H9 (cell line): ENCODE measurements around the gene MSN. TPM values are rescaled to one million over a fixed set of nuclear protein-coding genes. Genes with fewer than 3 reads are reported as not detected.

ENCODE experiments used
- DNase-seq: peaks from one replicate; pipeline ENCODE4 v3.0.0-alpha.2; 2017
- H2AFZ ChIP-seq: one replicate; pipeline ENCODE4 v1.6.1; 2013; ENCODE audit warnings: mild to moderate bottlenecking, low read length, control low read depth, moderate library complexity
- H2AK5ac ChIP-seq: 2 replicates; pipeline ENCODE4 v1.6.1; 2013; ENCODE audit warnings: low read length, control low read depth, mixed read lengths; ENCODE audit not compliant: insufficient read length
- H2BK120ac ChIP-seq: one replicate; pipeline ENCODE4 v1.6.1; 2013; ENCODE audit warnings: low read depth, mild to moderate bottlenecking, low read length, control low read depth, inconsistent platforms; ENCODE audit not compliant: poor library complexity, severe bottlenecking
- H2BK12ac ChIP-seq: 2 replicates; pipeline ENCODE4 v1.6.1; 2013; ENCODE audit warnings: low read length, control low read depth, mixed read lengths, low read depth; ENCODE audit not compliant: insufficient read length
- H2BK15ac ChIP-seq: 2 replicates; pipeline ENCODE4 v1.6.1; 2013; ENCODE audit warnings: low read depth, low read length, control low read depth
- H2BK20ac ChIP-seq: one replicate; pipeline ENCODE4 v1.6.1; 2013; ENCODE audit warnings: low read depth, mild to moderate bottlenecking, low read length, control low read depth, inconsistent platforms; ENCODE audit not compliant: poor library complexity, severe bottlenecking
- H2BK5ac ChIP-seq: 2 replicates; pipeline ENCODE4 v1.6.1; 2013; ENCODE audit warnings: low read length, control low read depth, mixed read lengths; ENCODE audit not compliant: insufficient read length
- H3K14ac ChIP-seq: 2 replicates; pipeline ENCODE4 v1.6.1; 2013; ENCODE audit warnings: low read length, control low read depth; ENCODE audit not compliant: insufficient read depth
- H3K18ac ChIP-seq: 2 replicates; pipeline ENCODE4 v1.6.1; 2013; ENCODE audit warnings: low read depth, mild to moderate bottlenecking, mixed read lengths, low read length, control low read depth; ENCODE audit not compliant: insufficient read length
- H3K23ac ChIP-seq: 2 replicates; pipeline ENCODE4 v1.6.1; 2013; ENCODE audit warnings: low read length, control low read depth, mixed read lengths, low read depth; ENCODE audit not compliant: insufficient read length
- H3K23me2 ChIP-seq: 2 replicates; pipeline ENCODE4 v1.6.1; 2013; ENCODE audit warnings: low read depth, mild to moderate bottlenecking, mixed read lengths, low read length, control low read depth; ENCODE audit not compliant: insufficient read length, poor library complexity, severe bottlenecking
- H3K27ac ChIP-seq: 2 replicates; pipeline ENCODE4 v1.5.1; 2013; ENCODE audit warnings: low read length, control low read depth, mixed read lengths, low read depth; ENCODE audit not compliant: insufficient read length
- H3K27me3 ChIP-seq: 2 replicates; pipeline ENCODE4 v1.6.1; 2013; ENCODE audit warnings: low read length, control low read depth, inconsistent platforms; ENCODE audit not compliant: insufficient read depth
- H3K4ac ChIP-seq: 2 replicates; pipeline ENCODE4 v1.6.1; 2013; ENCODE audit warnings: low read depth, mild to moderate bottlenecking, control low read depth, inconsistent platforms, low read length, moderate library complexity
- H3K4me1 ChIP-seq: 2 replicates; pipeline ENCODE4 v1.6.1; 2013; ENCODE audit warnings: low read length, control low read depth, inconsistent platforms; ENCODE audit not compliant: insufficient read depth
- H3K4me2 ChIP-seq: 2 replicates; pipeline ENCODE4 v1.6.1; 2013; ENCODE audit warnings: low read length, control low read depth, mixed read lengths; ENCODE audit not compliant: insufficient read length, insufficient read depth
- H3K56ac ChIP-seq: 2 replicates; pipeline ENCODE4 v1.6.1; 2013; ENCODE audit warnings: low read depth, mild to moderate bottlenecking, mixed read lengths, low read length, control low read depth; ENCODE audit not compliant: insufficient read length
- H3K79me1 ChIP-seq: 2 replicates; pipeline ENCODE4 v1.6.1; 2013; ENCODE audit warnings: low read depth, mild to moderate bottlenecking, moderate library complexity, low read length, control low read depth, inconsistent platforms; ENCODE audit not compliant: insufficient read depth, poor library complexity, severe bottlenecking
- H3K79me2 ChIP-seq: 2 replicates; pipeline ENCODE4 v1.6.1; 2013; ENCODE audit warnings: low read length, control low read depth, inconsistent platforms; ENCODE audit not compliant: insufficient read depth
- H3K9ac ChIP-seq: 2 replicates; pipeline ENCODE4 v1.6.1; 2013; ENCODE audit warnings: low read length, control low read depth, mixed read lengths; ENCODE audit not compliant: insufficient read length; ENCODE audit errors: extremely low read depth
- H3K9me3 ChIP-seq: one replicate; pipeline ENCODE4 v1.6.1; 2013; ENCODE audit warnings: low read depth, low read length, inconsistent platforms; ENCODE audit not compliant: control insufficient read depth
- H3T11ph ChIP-seq: one replicate; pipeline ENCODE4 v1.6.1; 2013; ENCODE audit warnings: mild to moderate bottlenecking, low read length, control low read depth, inconsistent platforms
- H4K20me1 ChIP-seq: one replicate; pipeline ENCODE4 v1.6.1; 2013; ENCODE audit not compliant: control insufficient read depth, insufficient read length, insufficient read depth
- H4K5ac ChIP-seq: 2 replicates; pipeline ENCODE4 v1.6.1; 2013; ENCODE audit warnings: low read depth, mild to moderate bottlenecking, mixed read lengths, low read length, control low read depth; ENCODE audit not compliant: insufficient read length
- H4K8ac ChIP-seq: replicated peaks from 2 replicates; pipeline ENCODE4 v1.6.1; 2013; ENCODE audit warnings: low read length, control low read depth, mixed read lengths, low read depth; ENCODE audit not compliant: insufficient read length
- H4K91ac ChIP-seq: 2 replicates; pipeline ENCODE4 v1.6.1; 2013; ENCODE audit warnings: low read depth, mild to moderate bottlenecking, moderate library complexity, mixed read lengths, low read length, control low read depth; ENCODE audit not compliant: insufficient read length
- H3K27ac Mint-ChIP-seq, 3 experiments: 2 replicates in 2 of 3; 3 replicates in 1 of 3; pipeline ENCODE4 v1.8.0; 2020 to 2021; ENCODE audit warnings: mixed read lengths in 3 of 3, mild to moderate bottlenecking in 1 of 3, moderate library complexity in 1 of 3
- H3K27me3 Mint-ChIP-seq: 2 replicates; pipeline ENCODE4 v1.8.0; 2021; ENCODE audit warnings: low read depth, mild to moderate bottlenecking, moderate library complexity, mixed read lengths
- H3K36me3 Mint-ChIP-seq, 3 experiments: 2 replicates in 2 of 3; 3 replicates in 1 of 3; pipeline ENCODE4 v1.8.0; 2020 to 2021; ENCODE audit warnings: low read depth in 3 of 3, mixed read lengths in 3 of 3; ENCODE audit not compliant: insufficient read depth in 1 of 3
- H3K4me1 Mint-ChIP-seq, 2 experiments: 2 replicates each; pipeline ENCODE4 v1.8.0; 2020; ENCODE audit warnings: mixed read lengths in 2 of 2
- H3K4me3 Mint-ChIP-seq, 2 experiments: 2 replicates in 1 of 2; 3 replicates in 1 of 2; pipeline ENCODE4 v1.8.0; 2020 to 2021; ENCODE audit warnings: mild to moderate bottlenecking in 2 of 2, mixed read lengths in 2 of 2, moderate library complexity in 1 of 2
- H3K9me3 Mint-ChIP-seq, 2 experiments: 2 replicates in 1 of 2; 3 replicates in 1 of 2; pipeline ENCODE4 v1.8.0; 2020; ENCODE audit warnings: mild to moderate bottlenecking in 2 of 2, mixed read lengths in 2 of 2, moderate library complexity in 1 of 2
- CTCF ChIP-seq: fragments of 200-600 bp; sonication (generic); conservative IDR thresholded peaks from 3 replicates; pipeline ENCODE4 v1.8.0; 2021; ENCODE audit warnings: antibody characterized with exemption, mild to moderate bottlenecking
- WGBS: extraction: QIAGEN DNeasy Blood & Tissue Kit; methylation state at CpG from one replicate; pipeline ENCODE4 v1.1.7; 2013; ENCODE audit warnings: missing lambda C conversion rate, low lambda C conversion rate, mixed read lengths; ENCODE audit not compliant: insufficient read length; ENCODE audit errors: extremely low coverage; 5-methylcytosine and 5-hydroxymethylcytosine counted together
- total RNA-seq: library from RNA; stranded (reverse); gene quantifications from 2 replicates; pipeline ENCODE4 v1.2.1, GENCODE V29; 2021

Gene MSN
- total RNA-seq, 1 experiment from 2014 or later = 126 TPM

GRCh38 chrX:65657659-65658058 lies 9.8 kb upstream of the MSN start:
- H2BK5ac ChIP-seq = no peak overlapping the region
- no peaks in the 10 kb centered on the region for H3K4me1 Mint-ChIP-seq
- no peak overlapping the region for H2BK120ac ChIP-seq
- H2AK5ac ChIP-seq = no peak overlapping the region
- H3K23ac ChIP-seq = no peak overlapping the region
- no peak overlapping the region for H3K18ac ChIP-seq
- H3K9ac ChIP-seq = no peak overlapping the region
- no peak for DNase-seq
- H3K56ac ChIP-seq = no peak overlapping the region
- H3K79me2 ChIP-seq = no peaks in the 10 kb centered on the region
- H3K79me1 ChIP-seq = no peaks in the 10 kb centered on the region
- no peaks in the 10 kb centered on the region for H4K20me1 ChIP-seq
- no peak overlapping the region for H3K4me2 ChIP-seq
- no peak overlapping the region for H3T11ph ChIP-seq
- peaks cover 15% of the 10 kb centered on the region for H3K9me3 ChIP-seq
- no peaks in the 10 kb centered on the region for H3K23me2 ChIP-seq
- H4K5ac ChIP-seq = no peak overlapping the region
- H2AFZ ChIP-seq = no peak overlapping the region
- H2BK15ac ChIP-seq = no peak overlapping the region
- TF ChIP-seq CTCF = no peak
- no peaks in the 10 kb centered on the region for H3K4me1 ChIP-seq
- no CpG with 5 or more reads among the region's 5 CpGs for WGBS
- H3K27ac ChIP-seq = no peak overlapping the region
- peaks cover 61 to 68% of the 10 kb centered on the region in 2 experiments for H3K9me3 Mint-ChIP-seq
- H4K91ac ChIP-seq = no peak overlapping the region
- no peaks in the 10 kb centered on the region; a peak in 1 of 7 replicates for H3K36me3 Mint-ChIP-seq
- no peak overlapping the region for H3K4ac ChIP-seq
- peaks cover 2% of the 10 kb centered on the region; the same call in 1 of the 2 replicates for H3K27me3 Mint-ChIP-seq
- no peak overlapping the region for H3K4me3 Mint-ChIP-seq
- H3K14ac ChIP-seq = no peak overlapping the region
- no peak overlapping the region for H3K27ac Mint-ChIP-seq
- no peaks in the 10 kb centered on the region for H3K27me3 ChIP-seq
- no peak overlapping the region for H4K8ac ChIP-seq
- no peak overlapping the region for H2BK20ac ChIP-seq
- no peak overlapping the region for H2BK12ac ChIP-seq
